ENCODE measurements around the gene ROBO1.

ROBO1 gene

DNA sequence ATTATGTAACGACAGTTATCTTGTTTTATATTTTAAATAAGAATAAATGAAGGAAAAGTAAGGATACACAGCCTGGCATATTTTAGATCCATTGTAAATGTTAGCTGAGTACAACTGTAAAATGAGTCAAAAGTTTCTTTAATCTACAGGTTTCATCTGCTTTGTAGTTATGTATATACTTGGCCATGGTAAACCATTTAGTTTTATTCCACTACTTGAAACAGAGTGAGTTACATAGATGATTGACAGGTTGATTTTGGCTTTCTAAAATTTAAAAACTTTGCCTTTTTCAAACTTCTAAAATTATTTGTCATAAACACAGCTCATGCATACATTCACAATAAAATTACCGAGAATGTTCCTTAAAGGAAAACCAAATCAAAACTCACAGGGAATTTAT lies 371.2 kb downstream of the ROBO1 start:
- Histone ChIP-seq H3K9me2 (replicated peaks; ENCODE audit: insufficient read depth, low read length) (no peaks in the 10 kb centered on the region), H3K27ac (ENCODE audit: low read depth, low read length) (no peak overlapping the region), H3F3A (ENCODE audit: insufficient read depth) (no peaks in the 10 kb centered on the region), H3K9me3 (ENCODE audit: insufficient read depth, low read length) (no peaks in the 10 kb centered on the region), H2AFZ (ENCODE audit: low read depth, low read length, severe bottlenecking) (no peak overlapping the region), H3K4me2 (ENCODE audit: low read depth, low read length, poor library complexity, severe bottlenecking) (no peak overlapping the region), H3K9ac (ENCODE audit: low read length) (no peak overlapping the region), H4K20me1 (ENCODE audit: low read depth, low read length) (no peaks in the 10 kb centered on the region), H3K27me3 (ENCODE audit: low read length) (no peaks in the 10 kb centered on the region), H3K4me3 (ENCODE audit: insufficient read depth, low read length, poor library complexity, severe bottlenecking) (no peak overlapping the region), H3K36me3 (ENCODE audit: low read length) (no peaks in the 10 kb centered on the region), H3K79me2 (ENCODE audit: insufficient read depth, low read length) (no peaks in the 10 kb centered on the region)
- TF ChIP-seq CTCF (IDR thresholded peaks at IDR 0.05; ENCODE audit: insufficient read depth, low read length, poor library complexity, severe bottlenecking) (no peak), EZH2phosphoT487 (conservative IDR thresholded peaks at IDR 0.05; ENCODE audit: low read length) (no peak)

DNA sequence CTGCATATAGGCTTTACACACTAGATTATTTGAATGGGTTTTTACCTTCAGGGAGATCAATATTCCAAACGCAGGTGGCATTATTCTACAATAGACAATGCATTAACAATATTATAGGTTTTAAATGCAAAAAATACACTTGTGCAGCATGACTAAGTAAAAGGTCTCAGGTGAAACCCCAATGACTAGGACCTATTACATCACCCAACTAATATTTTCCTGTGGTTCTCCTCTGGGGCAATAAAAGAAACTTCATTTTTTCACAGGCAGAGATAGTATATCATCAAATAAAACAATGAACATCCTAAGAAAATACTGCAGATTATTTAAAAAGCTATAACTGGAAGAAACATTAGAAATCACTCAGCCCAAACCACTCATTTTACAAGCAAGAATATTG lies 375.3 kb downstream of the ROBO1 start:
- TF ChIP-seq EZH2phosphoT487 (conservative IDR thresholded peaks at IDR 0.05; ENCODE audit: low read length) (no peak), CTCF (IDR thresholded peaks at IDR 0.05; ENCODE audit: insufficient read depth, low read length, poor library complexity, severe bottlenecking) (no peak)

DNA sequence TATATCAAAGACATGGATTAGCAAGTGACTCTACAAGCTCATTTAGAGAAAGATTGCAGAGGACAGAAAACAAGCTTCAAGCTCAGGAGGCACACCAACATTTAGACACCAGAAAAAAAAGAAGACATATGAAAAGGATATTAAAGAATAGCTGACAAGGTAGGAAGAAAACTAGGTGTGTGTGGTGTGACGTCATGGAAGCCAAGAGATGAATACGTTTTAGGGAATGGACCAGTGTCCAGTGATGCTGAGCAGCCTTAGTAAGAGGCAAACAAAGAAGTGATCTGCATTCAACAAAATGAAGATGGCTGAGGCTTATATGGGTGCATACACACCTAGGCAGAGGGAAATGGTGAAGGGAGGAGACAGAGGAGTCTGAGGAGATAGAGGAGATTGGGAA lies 377.4 kb downstream of the ROBO1 start:
- no peak overlapping the region for H3K27ac ChIP-seq (ENCODE audit: low read depth, low read length)
- no peaks in the 10 kb centered on the region for H3F3A ChIP-seq (ENCODE audit: insufficient read depth)
- no peaks in the 10 kb centered on the region for H3K36me3 ChIP-seq (ENCODE audit: low read length)
- no peak for TF ChIP-seq CTCF (IDR thresholded peaks at IDR 0.05; ENCODE audit: insufficient read depth, low read length, poor library complexity, severe bottlenecking)
- no peaks in the 10 kb centered on the region for H3K9me2 ChIP-seq (replicated peaks; ENCODE audit: insufficient read depth, low read length)
- no peaks in the 10 kb centered on the region for H3K9me3 ChIP-seq (ENCODE audit: insufficient read depth, low read length)
- H3K4me3 ChIP-seq (ENCODE audit: insufficient read depth, low read length, poor library complexity, severe bottlenecking), result no peak overlapping the region
- H2AFZ ChIP-seq (ENCODE audit: low read depth, low read length, severe bottlenecking), result no peak overlapping the region
- no peaks in the 10 kb centered on the region for H3K79me2 ChIP-seq (ENCODE audit: insufficient read depth, low read length)
- H3K4me2 ChIP-seq (ENCODE audit: low read depth, low read length, poor library complexity, severe bottlenecking), result no peak overlapping the region
- no peaks in the 10 kb centered on the region for H4K20me1 ChIP-seq (ENCODE audit: low read depth, low read length)
- H3K27me3 ChIP-seq (ENCODE audit: low read length), result no peaks in the 10 kb centered on the region
- no peak overlapping the region for H3K9ac ChIP-seq (ENCODE audit: low read length)

More for the DNA sequence above, 375.3 kb downstream of the ROBO1 start:
- H4K20me1 ChIP-seq (ENCODE audit: low read depth, low read length), result no peaks in the 10 kb centered on the region
- H3K79me2 ChIP-seq (ENCODE audit: insufficient read depth, low read length), result no peaks in the 10 kb centered on the region
- H3K36me3 ChIP-seq (ENCODE audit: low read length), result no peaks in the 10 kb centered on the region
- no peak overlapping the region for H3K9ac ChIP-seq (ENCODE audit: low read length)
- H2AFZ ChIP-seq (ENCODE audit: low read depth, low read length, severe bottlenecking), result no peak overlapping the region
- no peak overlapping the region for H3K4me3 ChIP-seq (ENCODE audit: insufficient read depth, low read length, poor library complexity, severe bottlenecking)
- no peaks in the 10 kb centered on the region for H3K9me3 ChIP-seq (ENCODE audit: insufficient read depth, low read length)
- H3K27me3 ChIP-seq (ENCODE audit: low read length), result no peaks in the 10 kb centered on the region
- H3F3A ChIP-seq (ENCODE audit: insufficient read depth), result no peaks in the 10 kb centered on the region
- no peak overlapping the region for H3K4me2 ChIP-seq (ENCODE audit: low read depth, low read length, poor library complexity, severe bottlenecking)
- no peaks in the 10 kb centered on the region for H3K9me2 ChIP-seq (replicated peaks; ENCODE audit: insufficient read depth, low read length)
- H3K27ac ChIP-seq (ENCODE audit: low read depth, low read length), result no peak overlapping the region

DNA sequence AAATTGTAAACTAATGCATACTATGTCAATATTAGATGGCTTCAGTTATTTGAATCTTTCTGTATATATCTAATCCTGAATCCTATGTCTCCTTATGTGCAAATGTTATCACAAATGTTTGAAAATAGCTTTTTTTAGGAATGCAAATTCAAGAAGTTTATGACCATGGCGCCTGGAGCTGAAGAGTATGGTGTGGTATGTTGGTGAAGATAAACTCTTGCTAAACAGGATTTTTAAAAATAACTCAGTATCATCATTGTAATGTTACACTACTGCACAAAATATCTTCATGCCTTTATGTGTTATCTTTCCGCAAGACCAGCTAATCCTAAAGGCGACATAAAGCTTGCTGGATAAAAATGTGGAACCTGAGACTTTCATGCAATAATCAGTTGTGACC lies 382.6 kb downstream of the ROBO1 start:
- H3K36me3 ChIP-seq (ENCODE audit: low read length), result no peaks in the 10 kb centered on the region
- no peak overlapping the region for H3K9ac ChIP-seq (ENCODE audit: low read length)
- no peaks in the 10 kb centered on the region for H3K9me3 ChIP-seq (ENCODE audit: insufficient read depth, low read length)
- H3F3A ChIP-seq (ENCODE audit: insufficient read depth), result no peaks in the 10 kb centered on the region
- H3K4me2 ChIP-seq (ENCODE audit: low read depth, low read length, poor library complexity, severe bottlenecking), result no peak overlapping the region
- no peaks in the 10 kb centered on the region for H4K20me1 ChIP-seq (ENCODE audit: low read depth, low read length)
- H2AFZ ChIP-seq (ENCODE audit: low read depth, low read length, severe bottlenecking), result no peak overlapping the region
- H3K4me3 ChIP-seq (ENCODE audit: insufficient read depth, low read length, poor library complexity, severe bottlenecking), result no peak overlapping the region
- no peak overlapping the region for H3K27ac ChIP-seq (ENCODE audit: low read depth, low read length)
- no peaks in the 10 kb centered on the region for H3K9me2 ChIP-seq (replicated peaks; ENCODE audit: insufficient read depth, low read length)
- H3K79me2 ChIP-seq (ENCODE audit: insufficient read depth, low read length), result no peaks in the 10 kb centered on the region
- no peak for TF ChIP-seq EZH2phosphoT487 (conservative IDR thresholded peaks at IDR 0.05; ENCODE audit: low read length)
- TF ChIP-seq CTCF (IDR thresholded peaks at IDR 0.05; ENCODE audit: insufficient read depth, low read length, poor library complexity, severe bottlenecking), result no peak
- no peaks in the 10 kb centered on the region for H3K27me3 ChIP-seq (ENCODE audit: low read length)
